SK-N-SH (cell line): ENCODE measurements around the gene CNTN4. TPM values are rescaled to one million over a fixed set of nuclear protein-coding genes. Genes with fewer than 3 reads are reported as not detected.

Source experiments
- CTCF ChIA-PET: fragments of 300-600, 350-600 bp; formaldehyde crosslinking; extraction: SDS; loops from one replicate; lab custom pipeline; 2021; lab: Yijun Ruan, JAX
- POLR2A ChIA-PET: fragments of 350-600 bp; sonication (Branson Sonifier 250); formaldehyde crosslinking; extraction: SDS; loops from one replicate; lab custom pipeline; 2020; ENCODE audit warnings: antibody characterized with exemption, inconsistent platforms; lab: Yijun Ruan, JAX
- DNase-seq: peaks from one replicate; pipeline ENCODE4 v3.0.0; 2012
- H2AFZ ChIP-seq: fragments of 200-600 bp; sonication (generic); 2 replicates; pipeline ENCODE4 v1.8.1; 2016; ENCODE audit warnings: antibody characterized with exemption, mild to moderate bottlenecking, low read depth
- H3F3A ChIP-seq: fragments of 200-600 bp; sonication (generic); replicated peaks from 2 replicates; pipeline ENCODE3; 2016; ENCODE audit warnings: antibody characterized with exemption, mild to moderate bottlenecking; ENCODE audit not compliant: insufficient read depth
- H3K27ac ChIP-seq, 2 experiments: fragments of 200-500 bp in 1 of 2; fragments of 200-600 bp in 1 of 2; sonication (Bioruptor generic) in 1 of 2; sonication (generic), shearing (Covaris generic) in 1 of 2; 2 replicates each; pipeline versions ENCODE4 v1.5.1 to v1.6.1; 2014 to 2016; ENCODE audit warnings: low read depth in 2 of 2, inconsistent platforms in 1 of 2, low read length in 1 of 2, mild to moderate bottlenecking in 1 of 2, mixed read lengths in 1 of 2
- H3K27me3 ChIP-seq: fragments of 200-600 bp; sonication (generic), shearing (Covaris generic); 2 replicates; pipeline ENCODE4 v1.6.1; 2016; ENCODE audit warnings: mixed run types; ENCODE audit not compliant: insufficient read depth
- H3K36me3 ChIP-seq, 2 experiments: fragments of 200-500 bp in 1 of 2; fragments of 200-600 bp in 1 of 2; sonication (Bioruptor generic) in 1 of 2; sonication (generic) in 1 of 2; replicated peaks in 1 of 2; 2 replicates each; pipeline versions ENCODE3 to v1.5.1; 2014 to 2016; ENCODE audit warnings: low read length in 1 of 2, mild to moderate bottlenecking in 1 of 2; ENCODE audit not compliant: insufficient read depth in 2 of 2, control insufficient read depth in 1 of 2
- H3K4me1 ChIP-seq, 2 experiments: fragments of 200-500 bp in 1 of 2; fragments of 200-600 bp in 1 of 2; sonication (Bioruptor generic) in 1 of 2; sonication (generic), shearing (Covaris generic) in 1 of 2; 2 replicates each; pipeline versions ENCODE4 v1.5.1 to v1.6.1; 2014 to 2016; ENCODE audit warnings: low read depth in 1 of 2, low read length in 1 of 2, mixed run types in 1 of 2; ENCODE audit not compliant: insufficient read depth in 2 of 2, control insufficient read depth in 1 of 2
- H3K4me2 ChIP-seq: fragments of 200-600 bp; sonication (generic), shearing (Covaris generic); 2 replicates; pipeline ENCODE4 v1.6.1; 2017; ENCODE audit warnings: mixed run types
- H3K4me3 ChIP-seq, 2 experiments: fragments of 200-500 bp in 1 of 2; fragments of 200-600 bp in 1 of 2; sonication (Bioruptor generic) in 1 of 2; sonication (generic), shearing (Covaris generic) in 1 of 2; 2 replicates each; pipeline versions ENCODE4 v1.5.1 to v1.8.1; 2014 to 2016; ENCODE audit warnings: low read depth in 2 of 2, inconsistent platforms in 1 of 2, low read length in 1 of 2, mild to moderate bottlenecking in 1 of 2, mixed read lengths in 1 of 2, moderate library complexity in 1 of 2
- H3K79me2 ChIP-seq: fragments of 200-600 bp; sonication (generic); 2 replicates; pipeline ENCODE4 v1.8.1; 2017; ENCODE audit warnings: mild to moderate bottlenecking; ENCODE audit not compliant: insufficient read depth
- H3K9ac ChIP-seq: fragments of 200-600 bp; sonication (generic); 2 replicates; pipeline ENCODE4 v1.6.1; 2017; ENCODE audit warnings: mixed run types
- H3K9me2 ChIP-seq: fragments of 200-600 bp; sonication (generic); 2 replicates; pipeline ENCODE4 v1.6.1; 2017; ENCODE audit warnings: mixed run types
- H3K9me3 ChIP-seq: fragments of 200-600 bp; sonication (generic); 2 replicates; pipeline ENCODE4 v1.6.1; 2017; ENCODE audit warnings: mixed run types, mild to moderate bottlenecking, moderate library complexity
- H4K20me1 ChIP-seq: fragments of 200-600 bp; sonication (generic); 2 replicates; pipeline ENCODE4 v1.6.1; 2017; ENCODE audit warnings: mild to moderate bottlenecking, mixed run types; ENCODE audit not compliant: insufficient read depth
- CHD2 ChIP-seq: fragments of 150-350 bp; IDR thresholded peaks from 2 replicates; pipeline ENCODE4 v1.6.1; 2018; ENCODE audit warnings: low read length; ENCODE audit not compliant: partially characterized antibody
- ELF1 ChIP-seq: IDR thresholded peaks from 2 replicates; pipeline ENCODE4 v1.4.0; 2012
- EZH2phosphoT487 ChIP-seq: fragments of 200-600 bp; sonication (generic); IDR thresholded peaks from 2 replicates; pipeline ENCODE4 v1.6.1; 2017; ENCODE audit warnings: low read depth, mixed run types, mild to moderate bottlenecking, antibody characterized with exemption, moderate library complexity, borderline replicate concordance
- FOSL2 ChIP-seq: IDR thresholded peaks from 2 replicates; pipeline ENCODE4 v1.4.0; 2012; ENCODE audit warnings: low read depth, mild to moderate bottlenecking, moderate library complexity, borderline replicate concordance
- FOXJ3 ChIP-seq: sonication (generic); formaldehyde crosslinking; IDR thresholded peaks from 2 replicates; pipeline ENCODE4 v1.5.1; 2020; ENCODE audit warnings: mild to moderate bottlenecking, missing genetic modification reagents
- FOXM1 ChIP-seq: IDR thresholded peaks from 2 replicates; pipeline ENCODE4 v1.4.0; 2012; ENCODE audit warnings: low read depth, mild to moderate bottlenecking
- MEF2A ChIP-seq: IDR thresholded peaks from 2 replicates; pipeline ENCODE4 v1.4.0; 2012; ENCODE audit warnings: low read depth, borderline replicate concordance
- POLR2AphosphoS5 ChIP-seq: IDR thresholded peaks from 2 replicates; pipeline ENCODE4 v1.6.1; 2012; ENCODE audit warnings: low read depth, low read length
- RAD21 ChIP-seq: IDR thresholded peaks from 2 replicates; pipeline ENCODE4 v1.6.1; 2012; ENCODE audit warnings: mild to moderate bottlenecking, low read length
- RCOR1 ChIP-seq: fragments of 150-350 bp; IDR thresholded peaks from 2 replicates; pipeline ENCODE4 v1.6.1; 2017; ENCODE audit warnings: antibody characterized with exemption, low read length
- RXRA ChIP-seq: IDR thresholded peaks from 2 replicates; pipeline ENCODE4 v1.4.0; 2012; ENCODE audit warnings: low read depth, mild to moderate bottlenecking, borderline replicate concordance
- SIN3A ChIP-seq: IDR thresholded peaks from 2 replicates; pipeline ENCODE4 v1.6.1; 2012; ENCODE audit warnings: low read depth, mild to moderate bottlenecking, low read length, moderate library complexity, borderline replicate concordance
- TAF1 ChIP-seq: IDR thresholded peaks from 2 replicates; pipeline ENCODE4 v1.6.1; 2012; ENCODE audit warnings: low read depth, mild to moderate bottlenecking, low read length, moderate library complexity, borderline replicate concordance
- TEAD4 ChIP-seq: IDR thresholded peaks from 2 replicates; pipeline ENCODE4 v1.4.0; 2012; ENCODE audit warnings: mild to moderate bottlenecking, borderline replicate concordance; ENCODE audit not compliant: insufficient read depth
- WGBS: methylation state at CpG from one replicate; pipeline ENCODE4 v1.1.6; 2017; ENCODE audit warnings: low lambda C conversion rate; 5-methylcytosine and 5-hydroxymethylcytosine counted together
- polyA plus RNA-seq, 3 experiments: library from polyadenylated mRNA; depleted of rRNA; stranded (reverse); fragments of >200 nt; gene quantifications; 2 replicates each; pipeline ENCODE4 v1.2.3, GENCODE V29; 2012
- TF ChIP-seq, protein P1 (sequence below): IDR thresholded peaks from 2 replicates; pipeline ENCODE4 v1.6.1; 2012; ENCODE audit warnings: mild to moderate bottlenecking, low read depth, low read length, moderate library complexity
- TF ChIP-seq, protein P2 (sequence below): IDR thresholded peaks from 2 replicates; pipeline ENCODE4 v1.4.0; 2012; ENCODE audit warnings: low read depth, borderline replicate concordance
- TF ChIP-seq, protein P3 (sequence below): fragments of 150-350 bp; IDR thresholded peaks from 2 replicates; pipeline ENCODE4 v1.6.1; 2017; ENCODE audit warnings: antibody characterized with exemption, low read length, low read depth, borderline replicate concordance
- TF ChIP-seq, protein P4 (sequence below): fragments of 150-350 bp; IDR thresholded peaks from 2 replicates; pipeline ENCODE4 v1.6.1; 2016; ENCODE audit warnings: mild to moderate bottlenecking, low read depth, low read length

The CNTN4 gene
- polyA plus RNA-seq, 1 of the 3 experiments (the other 2 are of a cell fraction): 0.12 TPM

DNA sequence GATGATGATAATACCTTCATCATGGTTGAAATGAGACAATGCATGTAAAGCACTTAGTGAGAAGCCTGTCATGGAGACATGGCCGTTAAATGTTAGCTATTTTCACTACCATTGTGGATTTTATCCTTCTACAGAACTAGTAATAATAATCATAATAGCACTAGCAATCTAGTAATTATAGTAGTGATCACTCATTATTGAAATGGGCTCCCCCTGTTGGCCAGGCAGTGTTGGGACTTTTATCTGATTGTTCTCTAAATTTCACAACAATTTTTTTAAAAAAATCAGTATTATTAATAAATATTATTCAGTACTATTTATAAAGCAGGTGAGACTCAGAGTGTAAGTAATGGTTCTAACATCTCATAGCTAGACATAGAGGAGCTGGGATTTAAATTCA is 615.3 kb downstream of the CNTN4 start (continued):
- TF ChIP-seq, protein P1, sequence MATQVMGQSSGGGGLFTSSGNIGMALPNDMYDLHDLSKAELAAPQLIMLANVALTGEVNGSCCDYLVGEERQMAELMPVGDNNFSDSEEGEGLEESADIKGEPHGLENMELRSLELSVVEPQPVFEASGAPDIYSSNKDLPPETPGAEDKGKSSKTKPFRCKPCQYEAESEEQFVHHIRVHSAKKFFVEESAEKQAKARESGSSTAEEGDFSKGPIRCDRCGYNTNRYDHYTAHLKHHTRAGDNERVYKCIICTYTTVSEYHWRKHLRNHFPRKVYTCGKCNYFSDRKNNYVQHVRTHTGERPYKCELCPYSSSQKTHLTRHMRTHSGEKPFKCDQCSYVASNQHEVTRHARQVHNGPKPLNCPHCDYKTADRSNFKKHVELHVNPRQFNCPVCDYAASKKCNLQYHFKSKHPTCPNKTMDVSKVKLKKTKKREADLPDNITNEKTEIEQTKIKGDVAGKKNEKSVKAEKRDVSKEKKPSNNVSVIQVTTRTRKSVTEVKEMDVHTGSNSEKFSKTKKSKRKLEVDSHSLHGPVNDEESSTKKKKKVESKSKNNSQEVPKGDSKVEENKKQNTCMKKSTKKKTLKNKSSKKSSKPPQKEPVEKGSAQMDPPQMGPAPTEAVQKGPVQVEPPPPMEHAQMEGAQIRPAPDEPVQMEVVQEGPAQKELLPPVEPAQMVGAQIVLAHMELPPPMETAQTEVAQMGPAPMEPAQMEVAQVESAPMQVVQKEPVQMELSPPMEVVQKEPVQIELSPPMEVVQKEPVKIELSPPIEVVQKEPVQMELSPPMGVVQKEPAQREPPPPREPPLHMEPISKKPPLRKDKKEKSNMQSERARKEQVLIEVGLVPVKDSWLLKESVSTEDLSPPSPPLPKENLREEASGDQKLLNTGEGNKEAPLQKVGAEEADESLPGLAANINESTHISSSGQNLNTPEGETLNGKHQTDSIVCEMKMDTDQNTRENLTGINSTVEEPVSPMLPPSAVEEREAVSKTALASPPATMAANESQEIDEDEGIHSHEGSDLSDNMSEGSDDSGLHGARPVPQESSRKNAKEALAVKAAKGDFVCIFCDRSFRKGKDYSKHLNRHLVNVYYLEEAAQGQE: no peak
- TF ChIP-seq, all 33 proteins: peak for 0

DNA sequence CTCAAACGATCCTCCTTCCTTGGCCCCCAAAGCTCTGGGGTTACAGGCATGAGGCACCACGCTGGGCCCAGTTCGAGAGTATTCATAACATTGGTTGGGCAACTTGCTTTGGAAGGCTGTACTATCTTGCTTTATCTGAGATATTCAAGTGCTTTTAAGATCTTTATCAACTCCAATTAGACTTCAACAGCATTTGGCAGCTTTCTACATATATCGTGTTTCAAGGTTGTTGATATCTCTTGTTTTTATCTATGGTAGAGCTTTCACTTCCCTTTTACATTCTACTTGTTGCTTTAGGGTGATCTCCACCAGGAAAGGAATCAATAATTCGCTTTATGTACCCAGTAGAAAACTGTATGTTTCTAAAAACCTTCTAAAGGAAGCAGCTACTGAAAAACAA is 616.2 kb downstream of the CNTN4 start:
- POLR2A ChIA-PET: no interaction called here
- WGBS: 21% methylated on average over 5 of the region's 5 CpGs
- H3K9me2 ChIP-seq: no peaks in the 10 kb centered on the region
- H2AFZ ChIP-seq: no peak overlapping the region
- no peaks in the 10 kb centered on the region for H3K79me2 ChIP-seq
- no peak overlapping the region for H3K9ac ChIP-seq
- H3K4me1 ChIP-seq: peaks cover 0 to 2% of the 10 kb centered on the region in 2 experiments; a peak in 1 of 4 replicates
- H3F3A ChIP-seq: no peaks in the 10 kb centered on the region
- no peak overlapping the region for H3K4me3 ChIP-seq
- DNase-seq: no peak
- H3K27me3 ChIP-seq: no peaks in the 10 kb centered on the region
- H4K20me1 ChIP-seq: no peaks in the 10 kb centered on the region
- TF ChIP-seq POLR2AphosphoS5 (no peak), FOSL2 (no peak), FOXJ3 (CRISPR knock-in tag) (no peak), RAD21 (no peak), RXRA (no peak), SIN3A (no peak), RCOR1 (no peak), MEF2A (no peak), TAF1 (no peak), ELF1 (no peak), EZH2phosphoT487 (no peak), TEAD4 (no peak), FOXM1 (no peak), CHD2 (no peak)
- TF ChIP-seq, protein P1: no peak
- TF ChIP-seq, protein P2, sequence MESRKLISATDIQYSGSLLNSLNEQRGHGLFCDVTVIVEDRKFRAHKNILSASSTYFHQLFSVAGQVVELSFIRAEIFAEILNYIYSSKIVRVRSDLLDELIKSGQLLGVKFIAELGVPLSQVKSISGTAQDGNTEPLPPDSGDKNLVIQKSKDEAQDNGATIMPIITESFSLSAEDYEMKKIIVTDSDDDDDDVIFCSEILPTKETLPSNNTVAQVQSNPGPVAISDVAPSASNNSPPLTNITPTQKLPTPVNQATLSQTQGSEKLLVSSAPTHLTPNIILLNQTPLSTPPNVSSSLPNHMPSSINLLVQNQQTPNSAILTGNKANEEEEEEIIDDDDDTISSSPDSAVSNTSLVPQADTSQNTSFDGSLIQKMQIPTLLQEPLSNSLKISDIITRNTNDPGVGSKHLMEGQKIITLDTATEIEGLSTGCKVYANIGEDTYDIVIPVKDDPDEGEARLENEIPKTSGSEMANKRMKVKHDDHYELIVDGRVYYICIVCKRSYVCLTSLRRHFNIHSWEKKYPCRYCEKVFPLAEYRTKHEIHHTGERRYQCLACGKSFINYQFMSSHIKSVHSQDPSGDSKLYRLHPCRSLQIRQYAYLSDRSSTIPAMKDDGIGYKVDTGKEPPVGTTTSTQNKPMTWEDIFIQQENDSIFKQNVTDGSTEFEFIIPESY: no peak
- TF ChIP-seq, protein P3, sequence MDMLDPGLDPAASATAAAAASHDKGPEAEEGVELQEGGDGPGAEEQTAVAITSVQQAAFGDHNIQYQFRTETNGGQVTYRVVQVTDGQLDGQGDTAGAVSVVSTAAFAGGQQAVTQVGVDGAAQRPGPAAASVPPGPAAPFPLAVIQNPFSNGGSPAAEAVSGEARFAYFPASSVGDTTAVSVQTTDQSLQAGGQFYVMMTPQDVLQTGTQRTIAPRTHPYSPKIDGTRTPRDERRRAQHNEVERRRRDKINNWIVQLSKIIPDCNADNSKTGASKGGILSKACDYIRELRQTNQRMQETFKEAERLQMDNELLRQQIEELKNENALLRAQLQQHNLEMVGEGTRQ: no peak
- TF ChIP-seq, protein P4, sequence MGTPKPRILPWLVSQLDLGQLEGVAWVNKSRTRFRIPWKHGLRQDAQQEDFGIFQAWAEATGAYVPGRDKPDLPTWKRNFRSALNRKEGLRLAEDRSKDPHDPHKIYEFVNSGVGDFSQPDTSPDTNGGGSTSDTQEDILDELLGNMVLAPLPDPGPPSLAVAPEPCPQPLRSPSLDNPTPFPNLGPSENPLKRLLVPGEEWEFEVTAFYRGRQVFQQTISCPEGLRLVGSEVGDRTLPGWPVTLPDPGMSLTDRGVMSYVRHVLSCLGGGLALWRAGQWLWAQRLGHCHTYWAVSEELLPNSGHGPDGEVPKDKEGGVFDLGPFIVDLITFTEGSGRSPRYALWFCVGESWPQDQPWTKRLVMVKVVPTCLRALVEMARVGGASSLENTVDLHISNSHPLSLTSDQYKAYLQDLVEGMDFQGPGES: no peak
- H3K36me3 ChIP-seq: no peaks in the 10 kb centered on the region
- CTCF ChIA-PET: interaction anchor here (0.9 to 1.6 kb wide), 3 partner anchors 9 to 207 kb away, joined by 3 to 5 read pairs (median 4); no protein-coding TSS in a partner anchor
- 0 out of 2 replicates have a peak, but pooled peaks cover 2% of the 10 kb centered on the region for H3K9me3 ChIP-seq
- H3K27ac ChIP-seq: no peak overlapping the region
- H3K4me2 ChIP-seq: no peak overlapping the region
